HCT116 (cell line): Measurements from ENCODE around the gene NXPH1.

Experiments
- CTCF ChIP-seq, 3 experiments: fragments of 200-600 bp in 1 of 3; sonication (generic) in 1 of 3; IDR thresholded peaks in 2 of 3; conservative IDR thresholded peaks in 1 of 3; 2 replicates each; pipeline ENCODE4 v1.5.1; 2012 to 2017; ENCODE audit warnings: low read depth in 2 of 3, low read length in 2 of 3, antibody characterized with exemption in 1 of 3, borderline replicate concordance in 1 of 3, control low read depth in 1 of 3, mild to moderate bottlenecking in 1 of 3, mixed read lengths in 1 of 3, mixed run types in 1 of 3, moderate library complexity in 1 of 3; ENCODE audit not compliant: insufficient read depth in 1 of 3
- EGR1 ChIP-seq: IDR thresholded peaks from 2 replicates; pipeline ENCODE4 v1.6.1; 2012; ENCODE audit warnings: low read depth
- EZH2 ChIP-seq: fragments of 200-600 bp; sonication (generic); IDR thresholded peaks from 2 replicates; pipeline ENCODE4 v1.6.1; 2017; ENCODE audit warnings: antibody characterized with exemption, mixed run types
- FOSL1 ChIP-seq: IDR thresholded peaks from 2 replicates; pipeline ENCODE4 v1.6.1; 2012; ENCODE audit warnings: low read depth
- POLR2A ChIP-seq: IDR thresholded peaks from 2 replicates; pipeline ENCODE4 v1.7.0; 2011; ENCODE audit warnings: borderline replicate concordance; ENCODE audit not compliant: insufficient read depth, insufficient read length; ENCODE audit errors: extremely low read depth
- RAD21 ChIP-seq: IDR thresholded peaks from 2 replicates; pipeline ENCODE4 v1.6.1; 2012; ENCODE audit warnings: low read depth, mild to moderate bottlenecking
- SP1 ChIP-seq: IDR thresholded peaks from 2 replicates; pipeline ENCODE4 v1.6.1; 2012; ENCODE audit warnings: low read depth
- TF ChIP-seq, protein P1 (sequence below): IDR thresholded peaks from 2 replicates; pipeline ENCODE4 v1.6.1; 2011; ENCODE audit warnings: mild to moderate bottlenecking, low read length, moderate library complexity; ENCODE audit not compliant: insufficient replicate concordance; ENCODE audit errors: extremely low read depth

GRCh38 chr7:8564281-8564680 lies 130.9 kb downstream of the NXPH1 start:
- no peak for TF ChIP-seq CTCF (IDR thresholded peaks at IDR 0.05 in 2 of 3, conservative IDR thresholded peaks at IDR 0.05 in 1 of 3; ENCODE audit: borderline replicate concordance in 1 of 3, insufficient read depth in 1 of 3, low read depth in 2 of 3, low read length in 2 of 3)
- no peak for TF ChIP-seq POLR2A
- TF ChIP-seq FOSL1, result no peak
- TF ChIP-seq EGR1, result no peak
- no peak for TF ChIP-seq EZH2
- no peak for TF ChIP-seq RAD21
- no peak for TF ChIP-seq SP1
- TF ChIP-seq, protein P1, sequence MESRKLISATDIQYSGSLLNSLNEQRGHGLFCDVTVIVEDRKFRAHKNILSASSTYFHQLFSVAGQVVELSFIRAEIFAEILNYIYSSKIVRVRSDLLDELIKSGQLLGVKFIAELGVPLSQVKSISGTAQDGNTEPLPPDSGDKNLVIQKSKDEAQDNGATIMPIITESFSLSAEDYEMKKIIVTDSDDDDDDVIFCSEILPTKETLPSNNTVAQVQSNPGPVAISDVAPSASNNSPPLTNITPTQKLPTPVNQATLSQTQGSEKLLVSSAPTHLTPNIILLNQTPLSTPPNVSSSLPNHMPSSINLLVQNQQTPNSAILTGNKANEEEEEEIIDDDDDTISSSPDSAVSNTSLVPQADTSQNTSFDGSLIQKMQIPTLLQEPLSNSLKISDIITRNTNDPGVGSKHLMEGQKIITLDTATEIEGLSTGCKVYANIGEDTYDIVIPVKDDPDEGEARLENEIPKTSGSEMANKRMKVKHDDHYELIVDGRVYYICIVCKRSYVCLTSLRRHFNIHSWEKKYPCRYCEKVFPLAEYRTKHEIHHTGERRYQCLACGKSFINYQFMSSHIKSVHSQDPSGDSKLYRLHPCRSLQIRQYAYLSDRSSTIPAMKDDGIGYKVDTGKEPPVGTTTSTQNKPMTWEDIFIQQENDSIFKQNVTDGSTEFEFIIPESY, result no peak
